ENCODE data around the gene YARS1.
"Not testable (repeated sequence)": the region's sequence is repeated elsewhere in the genome, so short reads cannot be mapped to it uniquely, and the experiment has no call there.

YARS1 gene

DNA sequence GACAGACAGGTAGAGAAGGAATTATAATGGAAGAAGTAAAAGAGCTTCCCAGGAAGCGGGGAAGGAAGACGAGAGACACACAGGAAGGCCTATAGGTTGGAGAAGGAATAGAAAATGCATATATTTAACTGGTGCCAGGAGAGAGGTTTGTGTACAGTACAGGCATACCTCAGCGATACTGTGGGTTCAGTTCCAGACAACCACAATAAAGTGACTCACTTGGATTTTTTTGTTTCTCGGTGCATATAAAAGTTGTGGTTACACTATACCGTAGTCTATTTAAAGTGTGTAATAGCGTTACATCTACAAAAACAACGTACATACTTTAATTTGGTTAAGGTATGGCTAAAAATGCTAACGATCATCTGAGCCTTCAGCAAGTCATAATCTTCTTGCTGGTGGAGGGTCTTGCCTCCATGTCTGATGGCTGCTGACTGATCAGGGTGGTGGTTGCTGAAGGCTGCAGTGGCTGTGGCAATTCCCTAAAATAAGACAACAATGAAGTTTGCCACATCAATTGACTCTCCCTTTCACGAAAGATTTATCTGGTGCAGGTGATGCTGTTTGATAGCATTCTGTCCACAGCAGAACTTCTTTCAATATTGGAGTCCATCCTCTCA is 16.0 kb downstream of the YARS1 start:
- Histone ChIP-seq H3K36me3 (ENCODE audit: insufficient read depth, insufficient read length, low read length) (peaks cover 78% of the 10 kb centered on the region), H3K9me3 (ENCODE audit: insufficient read depth, low read length) (peaks cover 16% of the 10 kb centered on the region), H3K4me1 (ENCODE audit: insufficient read depth, insufficient read length) (no peaks in the 10 kb centered on the region), H3K27me3 (ENCODE audit: insufficient read depth, insufficient read length) (no peaks in the 10 kb centered on the region), H3K4me3 (ENCODE audit: insufficient read length, low read depth) (no peak overlapping the region), H3K9ac (ENCODE audit: insufficient read length, low read depth) (no peak overlapping the region)
- TF ChIP-seq ZNF274 (IDR thresholded peaks at IDR 0.05; ENCODE audit: low read depth, low read length) = no peak
- DNase-seq (ENCODE audit: low read depth, low spot score) = no peak

DNA sequence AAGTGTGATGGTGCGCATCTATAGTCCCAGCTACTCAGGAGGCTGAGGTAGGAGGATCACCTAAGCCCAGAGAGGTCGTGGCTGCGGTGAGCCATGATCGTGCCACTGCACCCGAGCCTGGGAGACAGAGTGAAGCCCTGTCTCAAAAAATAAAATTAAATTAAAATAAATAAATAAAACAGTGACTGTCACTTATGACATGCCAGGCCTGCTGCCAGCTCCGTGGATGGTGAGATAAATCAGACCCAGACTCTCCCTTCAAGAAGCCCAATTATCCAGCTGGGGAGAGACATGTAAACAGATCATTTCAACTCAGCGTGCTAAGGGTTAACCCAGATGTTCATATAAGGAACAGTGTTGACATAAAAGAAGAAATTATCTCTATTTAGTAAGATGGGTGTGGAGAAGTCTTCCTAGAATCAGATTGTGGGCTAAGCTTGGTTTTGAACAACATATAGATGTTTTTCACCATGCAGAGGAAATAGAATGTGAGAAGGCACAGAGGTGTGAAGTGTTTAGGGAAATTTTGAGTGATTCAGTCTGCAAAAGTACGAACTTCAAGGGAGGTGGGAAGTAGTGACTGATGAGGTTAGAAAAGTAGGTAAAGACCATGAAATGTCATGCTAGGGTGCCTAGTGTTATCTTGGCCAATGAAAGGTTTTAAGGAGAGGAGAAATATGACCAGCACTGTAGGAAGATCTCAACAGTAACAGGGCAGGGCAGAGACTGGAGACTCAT is 18.3 kb downstream of the YARS1 start:
- Histone ChIP-seq H3K36me3 (ENCODE audit: insufficient read depth, insufficient read length, low read length) (peaks cover 86% of the 10 kb centered on the region), H3K4me1 (ENCODE audit: insufficient read depth, insufficient read length) (no peaks in the 10 kb centered on the region), H3K9me3 (ENCODE audit: insufficient read depth, low read length) (no peaks in the 10 kb centered on the region; the same call in 1 of the 2 replicates), H3K9ac (ENCODE audit: insufficient read length, low read depth) (no peak overlapping the region), H3K27me3 (ENCODE audit: insufficient read depth, insufficient read length) (no peaks in the 10 kb centered on the region), H3K4me3 (ENCODE audit: insufficient read length, low read depth) (no peak overlapping the region)
- no peak for DNase-seq (ENCODE audit: low read depth, low spot score)
- no peak for TF ChIP-seq YY1 (IDR thresholded peaks at IDR 0.05; ENCODE audit: insufficient read depth, insufficient read length)

DNA sequence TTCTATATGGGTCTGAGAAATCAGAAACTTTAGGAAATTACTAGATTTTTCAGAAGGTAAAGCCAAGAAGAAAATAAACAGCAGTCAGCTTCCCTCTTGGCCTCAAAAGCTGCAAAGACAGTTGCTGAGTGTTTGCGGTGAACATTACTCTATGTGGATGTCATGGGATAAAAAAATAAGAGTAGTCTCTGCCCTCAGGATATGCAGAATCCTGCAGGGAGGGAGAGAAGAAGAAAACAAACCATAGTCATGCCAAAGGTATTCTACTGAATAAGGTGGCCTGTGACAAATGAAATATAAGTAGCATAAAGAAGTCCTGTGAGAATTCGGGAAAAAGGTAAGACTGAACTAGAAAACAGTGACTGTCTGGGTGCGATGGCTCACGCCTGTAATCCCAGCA is 19.0 kb downstream of the YARS1 start:
- peaks cover 89% of the 10 kb centered on the region for H3K36me3 ChIP-seq (ENCODE audit: insufficient read depth, insufficient read length, low read length)
- no peak for DNase-seq (ENCODE audit: low read depth, low spot score)
- H3K4me3 ChIP-seq (ENCODE audit: insufficient read length, low read depth) = no peak overlapping the region
- H3K27me3 ChIP-seq (ENCODE audit: insufficient read depth, insufficient read length) = no peaks in the 10 kb centered on the region
- TF ChIP-seq ZNF274 (IDR thresholded peaks at IDR 0.05; ENCODE audit: low read depth, low read length) (no peak), YY1 (IDR thresholded peaks at IDR 0.05; ENCODE audit: insufficient read depth, insufficient read length) (no peak), SUZ12 (IDR thresholded peaks at IDR 0.05; ENCODE audit: extremely low read depth, insufficient read depth, insufficient read length) (no peak)
- no peaks in the 10 kb centered on the region for H3K4me1 ChIP-seq (ENCODE audit: insufficient read depth, insufficient read length)
- no peaks in the 10 kb centered on the region for H3K9me3 ChIP-seq (ENCODE audit: insufficient read depth, low read length)
- no peak overlapping the region for H3K9ac ChIP-seq (ENCODE audit: insufficient read length, low read depth)

DNA sequence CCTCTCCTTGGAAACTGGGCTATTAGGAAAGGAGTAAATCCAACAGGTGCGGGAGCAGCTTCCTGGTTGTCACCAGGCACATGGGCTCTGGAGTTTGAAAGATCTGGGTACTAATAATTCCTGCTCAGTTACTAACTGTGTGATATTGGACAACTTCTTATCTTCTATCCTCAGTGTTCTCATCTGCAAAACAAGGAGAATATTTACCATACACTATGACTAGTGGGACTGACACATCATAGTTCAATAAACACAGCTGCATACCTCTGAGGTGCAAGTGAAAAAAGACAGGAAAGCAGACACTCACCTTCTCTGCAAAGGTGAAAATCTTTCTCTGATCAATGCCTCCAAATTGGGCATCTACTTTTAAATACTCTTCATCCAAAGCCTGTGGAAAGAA is 19.7 kb downstream of the YARS1 start:
- Histone ChIP-seq H3K4me1 (ENCODE audit: insufficient read depth, insufficient read length) (no peaks in the 10 kb centered on the region), H3K36me3 (ENCODE audit: insufficient read depth, insufficient read length, low read length) (peaks cover 85% of the 10 kb centered on the region), H3K9me3 (ENCODE audit: insufficient read depth, low read length) (no peaks in the 10 kb centered on the region), H3K9ac (ENCODE audit: insufficient read length, low read depth) (no peak overlapping the region), H3K4me3 (ENCODE audit: insufficient read length, low read depth) (no peak overlapping the region), H3K27me3 (ENCODE audit: insufficient read depth, insufficient read length) (no peaks in the 10 kb centered on the region)
- DNase-seq (ENCODE audit: low read depth, low spot score) = no peak
- TF ChIP-seq ZNF274 (IDR thresholded peaks at IDR 0.05; ENCODE audit: low read depth, low read length) (no peak), YY1 (IDR thresholded peaks at IDR 0.05; ENCODE audit: insufficient read depth, insufficient read length) (no peak)

DNA sequence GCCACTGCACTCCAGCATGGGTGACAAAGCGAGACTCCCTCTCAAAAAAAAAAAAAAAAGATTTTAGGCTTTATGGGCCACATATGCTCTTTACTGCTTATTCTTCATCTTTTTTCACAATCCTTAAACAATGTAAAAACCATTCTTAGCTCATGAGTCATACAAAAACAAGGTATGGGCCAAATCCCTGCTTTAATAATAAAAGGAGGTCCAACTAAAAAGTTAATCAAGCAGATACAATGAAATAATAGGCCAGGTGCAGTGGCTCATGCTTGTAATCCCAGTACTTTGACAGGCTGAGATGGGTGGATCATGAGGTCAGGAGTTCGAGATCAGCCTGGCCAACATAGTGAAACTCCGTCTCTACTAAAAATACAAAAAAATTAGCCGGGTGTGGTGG is 21.4 kb downstream of the YARS1 start:
- not testable (repeated sequence) for H3K4me1 ChIP-seq (ENCODE audit: insufficient read depth, insufficient read length); H3K27me3 ChIP-seq (ENCODE audit: insufficient read depth, insufficient read length); H3K9ac ChIP-seq (ENCODE audit: insufficient read length, low read depth); H3K9me3 ChIP-seq (ENCODE audit: insufficient read depth, low read length); H3K4me3 ChIP-seq (ENCODE audit: insufficient read length, low read depth); DNase-seq (ENCODE audit: low read depth, low spot score)
- peaks cover 86% of the 10 kb centered on the region for H3K36me3 ChIP-seq (ENCODE audit: insufficient read depth, insufficient read length, low read length)

DNA sequence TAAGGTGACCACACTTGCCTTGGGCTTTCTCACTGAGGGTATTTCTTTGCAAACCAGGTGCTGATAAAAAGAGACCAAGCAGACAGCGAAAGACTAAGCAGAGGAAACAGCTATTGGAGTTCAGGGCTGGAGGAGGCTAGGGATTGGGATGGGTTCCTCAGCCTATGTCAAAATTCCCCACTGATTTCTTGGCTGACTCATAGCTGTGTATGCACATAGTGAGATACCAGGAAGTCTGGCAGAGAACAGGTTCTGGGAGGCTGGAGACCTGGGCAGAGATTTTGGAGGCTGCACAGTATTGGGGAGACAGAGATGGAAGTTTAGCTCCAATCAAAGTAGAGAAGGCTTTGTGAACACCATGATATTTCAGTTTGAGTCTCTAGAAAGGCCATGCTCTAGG is 25.3 kb downstream of the YARS1 start:
- TF ChIP-seq ZNF274 (IDR thresholded peaks at IDR 0.05; ENCODE audit: low read depth, low read length) (no peak), SUZ12 (IDR thresholded peaks at IDR 0.05; ENCODE audit: extremely low read depth, insufficient read depth, insufficient read length) (no peak), YY1 (IDR thresholded peaks at IDR 0.05; ENCODE audit: insufficient read depth, insufficient read length) (no peak)
- Histone ChIP-seq H3K4me3 (ENCODE audit: insufficient read length, low read depth) (no peak overlapping the region), H3K9me3 (ENCODE audit: insufficient read depth, low read length) (no peaks in the 10 kb centered on the region), H3K9ac (ENCODE audit: insufficient read length, low read depth) (no peak overlapping the region), H3K27me3 (ENCODE audit: insufficient read depth, insufficient read length) (no peaks in the 10 kb centered on the region), H3K4me1 (ENCODE audit: insufficient read depth, insufficient read length) (no peaks in the 10 kb centered on the region), H3K36me3 (ENCODE audit: insufficient read depth, insufficient read length, low read length) (peaks cover 81% of the 10 kb centered on the region)
- DNase-seq (ENCODE audit: low read depth, low spot score) = no peak

DNA sequence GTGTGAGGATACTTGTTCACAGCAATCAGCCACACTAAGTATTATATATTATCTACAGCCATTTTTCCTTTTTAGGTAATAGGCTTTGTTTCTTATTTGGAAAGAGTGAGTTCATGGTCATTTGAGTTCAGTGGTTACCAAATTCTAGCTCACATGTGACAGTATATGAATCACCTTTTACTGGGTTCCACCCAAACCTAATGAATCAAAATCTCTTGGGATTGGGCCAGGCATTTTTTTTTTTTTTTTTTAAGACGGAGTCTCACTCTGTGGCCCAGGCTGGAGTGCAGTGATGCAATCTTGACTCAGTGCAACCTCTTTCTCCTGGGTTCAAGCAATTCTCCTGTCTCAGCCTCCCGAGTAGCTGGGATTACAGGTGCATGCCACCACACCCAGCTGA is 27.8 kb downstream of the YARS1 start:
- H3K4me1 ChIP-seq (ENCODE audit: insufficient read depth, insufficient read length); DNase-seq (ENCODE audit: low read depth, low spot score); H3K4me3 ChIP-seq (ENCODE audit: insufficient read length, low read depth); H3K9me3 ChIP-seq (ENCODE audit: insufficient read depth, low read length); H3K9ac ChIP-seq (ENCODE audit: insufficient read length, low read depth); H3K27me3 ChIP-seq (ENCODE audit: insufficient read depth, insufficient read length): not testable (repeated sequence)
- peaks cover 84% of the 10 kb centered on the region for H3K36me3 ChIP-seq (ENCODE audit: insufficient read depth, insufficient read length, low read length)

DNA sequence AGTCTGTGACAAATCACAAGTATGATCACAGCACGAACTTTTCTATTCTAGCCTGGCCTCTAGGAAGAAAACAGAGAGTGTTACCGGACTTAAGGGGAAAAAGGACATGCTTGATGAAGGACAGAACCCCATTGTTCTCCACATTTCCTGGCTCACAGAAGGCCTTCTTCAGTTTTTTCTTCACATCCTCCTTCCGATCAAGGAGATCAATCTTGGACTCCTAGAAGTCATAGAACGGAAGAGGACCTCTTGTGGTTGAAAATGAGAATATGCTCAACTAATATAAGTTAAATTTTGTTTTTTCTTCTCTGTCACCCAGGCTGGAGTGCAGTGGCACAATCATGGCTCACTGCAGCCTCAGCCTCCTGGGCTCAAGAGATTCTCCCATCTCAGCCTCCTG is 30.3 kb downstream of the YARS1 start:
- no peaks in the 10 kb centered on the region for H3K9me3 ChIP-seq (ENCODE audit: insufficient read depth, low read length)
- H3K27me3 ChIP-seq (ENCODE audit: insufficient read depth, insufficient read length) = no peaks in the 10 kb centered on the region
- no peaks in the 10 kb centered on the region for H3K4me1 ChIP-seq (ENCODE audit: insufficient read depth, insufficient read length)
- no peak overlapping the region for H3K9ac ChIP-seq (ENCODE audit: insufficient read length, low read depth)
- TF ChIP-seq SUZ12 (IDR thresholded peaks at IDR 0.05; ENCODE audit: extremely low read depth, insufficient read depth, insufficient read length) (no peak), YY1 (IDR thresholded peaks at IDR 0.05; ENCODE audit: insufficient read depth, insufficient read length) (no peak), ZNF274 (IDR thresholded peaks at IDR 0.05; ENCODE audit: low read depth, low read length) (no peak)
- no peak for DNase-seq (ENCODE audit: low read depth, low spot score)
- H3K4me3 ChIP-seq (ENCODE audit: insufficient read length, low read depth) = no peak overlapping the region
- peaks cover 86% of the 10 kb centered on the region for H3K36me3 ChIP-seq (ENCODE audit: insufficient read depth, insufficient read length, low read length)
